ENCODE results near the gene ARAP3.

ARAP3 gene

GRCh38 chr5:141696431-141696830 is 14.4 kb upstream of the ARAP3 start:
- TF ChIP-seq CTCF (IDR thresholded peaks at IDR 0.05), result no peak

- TF ChIP-seq CTCF (IDR thresholded peaks at IDR 0.05), result no peak
Measured at GRCh38 chr5:141695627-141696215, 13.7 kb upstream of the ARAP3 start.

- no peak for TF ChIP-seq CTCF (IDR thresholded peaks at IDR 0.05)
Measured at GRCh38 chr5:141694479-141694878, 12.4 kb upstream of the ARAP3 start.

GRCh38 chr5:141692919-141693725 is 11.1 kb upstream of the ARAP3 start:
- no peak for TF ChIP-seq CTCF (IDR thresholded peaks at IDR 0.05)

- no peak for TF ChIP-seq CTCF (IDR thresholded peaks at IDR 0.05)
Measured at GRCh38 chr5:141692533-141692888, 10.5 kb upstream of the ARAP3 start.

- peak; percentile 90 for TF ChIP-seq CTCF (IDR thresholded peaks at IDR 0.05)
Measured at GRCh38 chr5:141691867-141692532, 10.0 kb upstream of the ARAP3 start.

- no peak for TF ChIP-seq CTCF (IDR thresholded peaks at IDR 0.05)
Measured at GRCh38 chr5:141691286-141691866, 9.3 kb upstream of the ARAP3 start.
